Activated T-cell treated with anti-CD3 and anti-CD28 coated beads, Interleukin-2, amount 50 U/mL, for 72 hours (primary cell): ENCODE measurements around the gene NBPF6. TPM values are rescaled to one million over a fixed set of nuclear protein-coding genes. Genes with fewer than 3 reads are reported as not detected.
"Not testable (repeated sequence)": the region's sequence is repeated elsewhere in the genome, so short reads cannot be mapped to it uniquely, and the experiment has no call there.

Experiments used
- ATAC-seq, 2 donors: fragments of 150-1000 bp; cut with Tn5 transposase; replicated peaks in 1 of 2; 2 replicates each; pipeline ENCODE4 v1.10.0; 2021; ENCODE audit warnings: moderate library complexity in 2 of 2, mild to moderate bottlenecking in 1 of 2
- DNase-seq, 2 donors: peaks; one replicate each; pipeline ENCODE4 v3.0.0; 2021 to 2022; ENCODE audit warnings: mixed read lengths in 1 of 2
- H3K27ac Mint-ChIP-seq: one replicate; pipeline ENCODE4 v1.8.0; 2022; ENCODE audit warnings: mild to moderate bottlenecking, moderate library complexity, mixed read lengths
- H3K27me3 Mint-ChIP-seq: one replicate; pipeline ENCODE4 v1.8.0; 2022; ENCODE audit warnings: low read depth, mixed read lengths
- H3K36me3 Mint-ChIP-seq, 2 donors: one replicate each; pipeline ENCODE4 v1.8.0; 2022; ENCODE audit warnings: mixed read lengths in 2 of 2, mild to moderate bottlenecking in 1 of 2; ENCODE audit not compliant: insufficient read depth in 2 of 2
- H3K4me1 Mint-ChIP-seq: one replicate; pipeline ENCODE4 v1.8.0; 2022; ENCODE audit warnings: low read depth, mixed read lengths
- H3K4me3 Mint-ChIP-seq, 2 donors: one replicate each; pipeline ENCODE4 v1.8.0; 2022; ENCODE audit warnings: mild to moderate bottlenecking in 2 of 2, mixed read lengths in 2 of 2, moderate library complexity in 2 of 2
- H3K9me3 Mint-ChIP-seq, 2 donors: one replicate each; pipeline ENCODE4 v1.8.0; 2022; ENCODE audit warnings: mixed read lengths in 2 of 2
- total RNA-seq, 2 donors: library from RNA; stranded (reverse); gene quantifications; one replicate each; pipeline ENCODE4 v1.2.3, GENCODE V29; 2022

Gene NBPF6, protein sequence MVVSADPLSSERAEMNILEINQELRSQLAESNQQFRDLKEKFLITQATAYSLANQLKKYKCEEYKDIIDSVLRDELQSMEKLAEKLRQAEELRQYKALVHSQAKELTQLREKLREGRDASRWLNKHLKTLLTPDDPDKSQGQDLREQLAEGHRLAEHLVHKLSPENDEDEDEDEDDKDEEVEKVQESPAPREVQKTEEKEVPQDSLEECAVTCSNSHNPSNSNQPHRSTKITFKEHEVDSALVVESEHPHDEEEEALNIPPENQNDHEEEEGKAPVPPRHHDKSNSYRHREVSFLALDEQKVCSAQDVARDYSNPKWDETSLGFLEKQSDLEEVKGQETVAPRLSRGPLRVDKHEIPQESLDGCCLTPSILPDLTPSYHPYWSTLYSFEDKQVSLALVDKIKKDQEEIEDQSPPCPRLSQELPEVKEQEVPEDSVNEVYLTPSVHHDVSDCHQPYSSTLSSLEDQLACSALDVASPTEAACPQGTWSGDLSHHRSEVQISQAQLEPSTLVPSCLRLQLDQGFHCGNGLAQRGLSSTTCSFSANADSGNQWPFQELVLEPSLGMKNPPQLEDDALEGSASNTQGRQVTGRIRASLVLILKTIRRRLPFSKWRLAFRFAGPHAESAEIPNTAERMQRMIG
- total RNA-seq = not detected

DNA sequence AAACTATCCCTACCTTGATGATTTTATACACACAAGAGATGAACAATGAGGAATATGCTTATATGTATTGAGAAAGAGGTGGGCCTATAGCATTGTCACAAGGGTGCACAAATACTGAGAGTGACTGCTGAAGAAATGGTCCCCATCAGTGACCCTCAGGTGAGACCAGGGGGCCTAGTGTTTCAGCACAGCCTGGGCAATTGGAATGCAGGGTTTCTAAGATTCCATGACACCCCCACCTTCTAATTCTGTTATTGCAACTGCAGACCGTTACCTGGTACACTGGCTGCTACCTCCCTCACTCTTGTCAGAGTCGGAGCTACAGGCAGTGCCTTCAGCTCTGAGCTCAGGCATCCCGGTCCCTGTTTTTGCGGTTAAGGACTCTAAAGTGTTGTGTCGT is at the start of gene NBPF6:
Gene NBPF6 (plus strand): TSS at position 301 of the 400 bp plus-strand sequence. CDS start 259 bp downstream, outside the sequence.
- not testable (repeated sequence) for H3K9me3 Mint-ChIP-seq, H3K4me3 Mint-ChIP-seq, H3K36me3 Mint-ChIP-seq, H3K27ac Mint-ChIP-seq, ATAC-seq, H3K27me3 Mint-ChIP-seq, H3K4me1 Mint-ChIP-seq, DNase-seq

DNA sequence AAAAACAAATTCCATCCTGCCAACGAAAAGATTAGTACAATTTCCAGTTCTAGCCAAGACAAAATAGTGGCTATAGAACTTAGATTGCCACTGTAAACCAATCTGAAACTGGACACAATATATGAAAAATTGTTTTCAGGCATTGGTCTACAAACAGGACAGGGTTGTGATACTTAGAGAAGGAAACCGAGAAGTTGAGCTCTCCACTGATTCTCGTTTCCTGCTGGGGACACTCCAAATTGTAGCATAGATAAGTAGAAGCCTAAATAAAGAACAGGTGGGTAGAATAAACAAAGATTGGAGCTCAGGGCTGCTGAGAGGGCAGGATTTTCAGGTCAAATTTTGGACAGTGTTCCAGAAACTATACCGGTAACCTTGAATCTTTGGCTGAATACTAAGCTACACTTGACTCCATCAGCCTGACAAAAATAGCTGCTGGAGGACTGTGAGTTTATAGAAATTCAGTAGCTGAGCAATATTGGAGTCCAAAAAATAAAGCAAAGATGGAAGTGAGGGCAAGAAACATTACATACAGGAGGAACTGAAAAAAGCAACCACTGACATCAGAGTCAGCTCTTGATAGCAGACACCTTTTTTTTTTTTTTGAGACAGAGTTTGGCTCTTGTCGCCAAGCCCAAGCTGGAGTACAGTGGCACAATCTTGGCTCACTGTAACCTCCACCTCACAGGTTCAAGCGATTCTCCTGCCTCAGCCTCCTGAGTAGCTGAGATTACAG is 38.9 kb upstream of the NBPF6 start:
- not testable (repeated sequence) for H3K9me3 Mint-ChIP-seq, H3K4me3 Mint-ChIP-seq, H3K27me3 Mint-ChIP-seq, H3K36me3 Mint-ChIP-seq, H3K4me1 Mint-ChIP-seq, ATAC-seq, H3K27ac Mint-ChIP-seq, DNase-seq

DNA sequence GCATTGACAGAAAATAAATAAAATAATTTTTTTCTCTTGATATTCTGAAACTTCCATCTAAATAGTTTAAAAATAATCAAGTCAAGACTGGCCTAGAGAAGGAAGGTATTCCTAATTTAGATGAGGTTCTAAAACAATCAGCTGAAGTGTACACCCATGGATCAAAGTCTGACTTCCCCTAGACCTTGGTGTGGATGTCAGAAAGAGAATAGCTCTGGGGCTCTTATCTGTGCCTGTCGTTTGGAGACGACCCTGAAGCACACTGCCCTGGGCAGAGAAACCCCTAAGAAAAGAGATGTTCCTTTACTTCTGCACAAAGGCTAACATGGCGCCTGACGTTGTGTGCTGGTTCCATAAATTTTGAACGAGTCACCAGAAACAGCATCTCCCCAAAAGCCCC is 30.0 kb upstream of the NBPF6 start:
- not testable (repeated sequence) for H3K27ac Mint-ChIP-seq, ATAC-seq, H3K9me3 Mint-ChIP-seq, H3K4me3 Mint-ChIP-seq, H3K27me3 Mint-ChIP-seq, DNase-seq, H3K4me1 Mint-ChIP-seq, H3K36me3 Mint-ChIP-seq

DNA sequence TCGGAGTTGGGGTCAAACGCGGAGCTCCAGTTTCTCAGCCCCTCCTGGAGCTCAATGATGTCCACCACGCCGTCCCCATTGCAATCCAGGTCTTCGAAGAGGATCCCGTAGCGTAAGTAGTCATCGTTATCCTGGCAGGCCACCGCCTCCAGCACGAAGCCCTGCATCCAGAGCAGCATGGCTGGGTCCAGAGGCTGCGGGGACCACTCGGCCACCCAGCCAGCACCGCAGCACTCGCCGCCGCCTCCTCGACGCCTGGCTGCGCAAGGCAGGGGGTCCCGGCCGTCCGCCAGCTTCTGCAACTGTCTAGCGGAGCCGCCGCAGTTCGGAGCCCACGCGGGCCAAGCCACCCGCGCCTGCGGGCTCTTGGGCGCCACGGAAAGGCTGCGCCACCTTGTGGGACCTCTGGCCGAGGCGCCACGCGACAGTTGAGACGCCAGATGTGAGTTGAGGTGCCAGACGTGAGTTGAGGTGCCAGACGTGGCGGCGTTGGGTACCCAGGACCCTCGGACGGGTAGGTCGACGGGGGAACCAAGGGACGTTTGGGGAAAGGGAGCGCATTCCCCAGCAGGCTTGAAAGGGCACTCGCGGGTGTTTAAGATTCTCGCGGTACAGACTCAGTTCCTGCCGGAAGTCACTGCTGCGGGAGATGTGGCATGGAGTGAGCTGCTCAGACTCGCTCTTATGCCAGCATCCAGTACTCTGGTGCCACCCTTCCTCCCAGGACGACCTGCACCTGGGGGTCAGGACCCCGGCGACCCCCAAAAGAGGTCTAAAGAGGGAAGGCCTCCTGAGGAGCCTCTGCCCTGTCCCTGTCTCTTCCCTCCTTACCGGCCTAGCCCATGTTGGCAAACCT is 28.9 kb upstream of the NBPF6 start:
- ATAC-seq = peak; percentile 94
- H3K36me3 Mint-ChIP-seq, H3K27ac Mint-ChIP-seq, H3K9me3 Mint-ChIP-seq, H3K4me1 Mint-ChIP-seq, H3K4me3 Mint-ChIP-seq, DNase-seq, H3K27me3 Mint-ChIP-seq: not testable (repeated sequence)

GRCh38 chr1:108426877-108427276 is 23.3 kb upstream of the NBPF6 start:
- H3K27me3 Mint-ChIP-seq, H3K9me3 Mint-ChIP-seq, H3K27ac Mint-ChIP-seq, H3K36me3 Mint-ChIP-seq, ATAC-seq, H3K4me3 Mint-ChIP-seq, H3K4me1 Mint-ChIP-seq, DNase-seq: not testable (repeated sequence)

- not testable (repeated sequence) for H3K36me3 Mint-ChIP-seq, H3K4me1 Mint-ChIP-seq, H3K9me3 Mint-ChIP-seq, H3K27me3 Mint-ChIP-seq, H3K27ac Mint-ChIP-seq, ATAC-seq, DNase-seq, H3K4me3 Mint-ChIP-seq
Measured at GRCh38 chr1:108432002-108432401, 18.1 kb upstream of the NBPF6 start.

DNA sequence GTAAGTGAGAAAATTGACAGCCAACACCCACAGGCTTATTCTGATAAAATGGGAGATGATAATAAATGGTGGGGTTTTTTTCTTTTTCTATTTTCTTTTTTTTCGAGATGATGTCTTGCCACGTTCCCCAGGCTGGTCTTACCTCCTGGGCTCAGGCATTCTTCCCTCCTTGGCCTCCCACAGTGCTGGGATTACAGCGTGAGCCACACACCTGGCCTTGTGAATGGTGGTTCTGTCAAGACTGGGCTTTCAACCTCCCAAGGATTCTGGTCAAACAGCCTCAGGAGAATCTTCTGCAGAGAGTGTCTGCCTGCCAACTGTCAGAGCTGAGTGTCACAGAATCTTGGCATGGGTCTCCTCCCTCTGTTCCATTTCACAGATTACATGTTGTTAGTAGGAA is 16.7 kb upstream of the NBPF6 start:
- not testable (repeated sequence) for DNase-seq, H3K4me3 Mint-ChIP-seq, H3K4me1 Mint-ChIP-seq, H3K9me3 Mint-ChIP-seq, H3K27me3 Mint-ChIP-seq, ATAC-seq, H3K27ac Mint-ChIP-seq, H3K36me3 Mint-ChIP-seq

DNA sequence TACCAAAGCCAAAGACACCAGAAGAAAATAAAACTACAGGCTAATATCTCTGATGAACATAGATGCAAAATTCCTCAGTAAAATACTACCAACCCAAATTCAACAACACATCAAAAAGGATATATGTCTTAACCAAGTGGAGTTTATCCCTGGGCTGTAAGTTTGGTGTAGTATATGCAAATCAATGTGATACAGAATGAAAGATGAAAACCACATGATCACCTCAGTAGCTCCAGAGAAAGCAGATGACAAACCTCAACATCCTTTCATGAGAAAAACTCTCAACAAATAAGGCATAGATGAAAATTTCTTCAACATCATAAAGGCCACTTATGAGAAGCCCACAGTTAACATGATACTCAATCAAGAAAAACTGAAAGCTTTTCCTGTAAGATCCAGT is 11.6 kb upstream of the NBPF6 start:
- not testable (repeated sequence) for DNase-seq, H3K27ac Mint-ChIP-seq, H3K9me3 Mint-ChIP-seq, H3K36me3 Mint-ChIP-seq, H3K4me1 Mint-ChIP-seq, H3K4me3 Mint-ChIP-seq, H3K27me3 Mint-ChIP-seq
- ATAC-seq = peak; percentile 98 to 99

- not testable (repeated sequence) for ATAC-seq, H3K36me3 Mint-ChIP-seq, H3K27me3 Mint-ChIP-seq, DNase-seq, H3K4me1 Mint-ChIP-seq, H3K4me3 Mint-ChIP-seq, H3K9me3 Mint-ChIP-seq, H3K27ac Mint-ChIP-seq
Measured at GRCh38 chr1:108454521-108454920, 4.4 kb downstream of the NBPF6 start.

GRCh38 chr1:108458661-108459060 is 8.5 kb downstream of the NBPF6 start:
- H3K27me3 Mint-ChIP-seq, DNase-seq, H3K36me3 Mint-ChIP-seq, H3K4me3 Mint-ChIP-seq, H3K27ac Mint-ChIP-seq, H3K9me3 Mint-ChIP-seq, H3K4me1 Mint-ChIP-seq: not testable (repeated sequence)
- ATAC-seq = peak; percentile 89 to 93

- ATAC-seq, H3K27ac Mint-ChIP-seq, H3K36me3 Mint-ChIP-seq, H3K4me1 Mint-ChIP-seq, H3K4me3 Mint-ChIP-seq, DNase-seq, H3K9me3 Mint-ChIP-seq, H3K27me3 Mint-ChIP-seq: not testable (repeated sequence)
Measured at GRCh38 chr1:108461758-108462157, 11.6 kb downstream of the NBPF6 start.

GRCh38 chr1:108463962-108464361 is 13.8 kb downstream of the NBPF6 start:
- not testable (repeated sequence) for H3K27me3 Mint-ChIP-seq, H3K27ac Mint-ChIP-seq, H3K4me3 Mint-ChIP-seq, H3K4me1 Mint-ChIP-seq, H3K9me3 Mint-ChIP-seq, DNase-seq, ATAC-seq, H3K36me3 Mint-ChIP-seq

- H3K9me3 Mint-ChIP-seq, H3K27me3 Mint-ChIP-seq, H3K36me3 Mint-ChIP-seq, DNase-seq, H3K4me3 Mint-ChIP-seq, ATAC-seq, H3K27ac Mint-ChIP-seq, H3K4me1 Mint-ChIP-seq: not testable (repeated sequence)
Measured at GRCh38 chr1:108466166-108466565, 16.0 kb downstream of the NBPF6 start.
